ENCODE measurements around the gene SH3BP5L. TPM values are rescaled to one million over a fixed set of nuclear protein-coding genes. Genes with fewer than 3 reads are reported as not detected.

The SH3BP5L gene
- total and polyA plus RNA-seq, 2 of the 4 experiments (the other 2 are of a cell fraction): 23.3 to 35.9 TPM

GRCh38 chr1:248858891-248859889 lies 33.5 kb upstream of the SH3BP5L start, which contains the start of gene ZNF692:
Gene ZNF692 (minus strand): TSS chr1:248859085. CDS start chr1:248858309, 776 bp downstream.
- H3K14ac ChIP-seq (replicated peaks; ENCODE audit: low read depth, low read length): peak within 1 kb of the TSS; percentile 99
- POLR2A ChIA-PET (ENCODE audit: unreplicated experiment): interaction anchor here (0.9 kb wide), 1 partner anchor 20 kb away, joined by 4 read pairs; no protein-coding TSS in a partner anchor
- H3K9me1 ChIP-seq (ENCODE audit: insufficient read depth, low read length): peaks cover 18% of the 10 kb centered on the region; the same call in 1 of the 2 replicates

More at GRCh38 chr1:248858891-248859889, 33.5 kb upstream of the SH3BP5L start, which contains the start of gene ZNF692:
- TF ChIP-seq, protein P1, sequence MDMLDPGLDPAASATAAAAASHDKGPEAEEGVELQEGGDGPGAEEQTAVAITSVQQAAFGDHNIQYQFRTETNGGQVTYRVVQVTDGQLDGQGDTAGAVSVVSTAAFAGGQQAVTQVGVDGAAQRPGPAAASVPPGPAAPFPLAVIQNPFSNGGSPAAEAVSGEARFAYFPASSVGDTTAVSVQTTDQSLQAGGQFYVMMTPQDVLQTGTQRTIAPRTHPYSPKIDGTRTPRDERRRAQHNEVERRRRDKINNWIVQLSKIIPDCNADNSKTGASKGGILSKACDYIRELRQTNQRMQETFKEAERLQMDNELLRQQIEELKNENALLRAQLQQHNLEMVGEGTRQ (IDR thresholded peaks at IDR 0.05; ENCODE audit: low read depth, low read length): no peak
- TF ChIP-seq RFX5 (IDR thresholded peaks at IDR 0.05; ENCODE audit: low read depth, low read length): peak; percentile 31; the same call in 1 of the 2 replicates
- peak; percentile 97 for TF ChIP-seq MAZ (IDR thresholded peaks at IDR 0.05; ENCODE audit: borderline replicate concordance, low read depth, low read length)
- TF ChIP-seq MXI1 (IDR thresholded peaks at IDR 0.05; ENCODE audit: borderline replicate concordance, low read depth, low read length): peak; percentile 44; the same call in 1 of the 2 replicates
- TF ChIP-seq, protein P2, sequence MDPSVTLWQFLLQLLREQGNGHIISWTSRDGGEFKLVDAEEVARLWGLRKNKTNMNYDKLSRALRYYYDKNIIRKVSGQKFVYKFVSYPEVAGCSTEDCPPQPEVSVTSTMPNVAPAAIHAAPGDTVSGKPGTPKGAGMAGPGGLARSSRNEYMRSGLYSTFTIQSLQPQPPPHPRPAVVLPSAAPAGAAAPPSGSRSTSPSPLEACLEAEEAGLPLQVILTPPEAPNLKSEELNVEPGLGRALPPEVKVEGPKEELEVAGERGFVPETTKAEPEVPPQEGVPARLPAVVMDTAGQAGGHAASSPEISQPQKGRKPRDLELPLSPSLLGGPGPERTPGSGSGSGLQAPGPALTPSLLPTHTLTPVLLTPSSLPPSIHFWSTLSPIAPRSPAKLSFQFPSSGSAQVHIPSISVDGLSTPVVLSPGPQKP (IDR thresholded peaks at IDR 0.05; ENCODE audit: borderline replicate concordance, low read depth, low read length): no peak
- TF ChIP-seq RCOR1 (IDR thresholded peaks at IDR 0.05; ENCODE audit: insufficient replicate concordance, low read length): no peak
- no peak; the same call in 1 of the 2 replicates for TF ChIP-seq POLR2A (IDR thresholded peaks at IDR 0.05; ENCODE audit: low read depth, low read length)
- no peak for TF ChIP-seq SMC3 (IDR thresholded peaks at IDR 0.05; ENCODE audit: low read depth, low read length)
- TF ChIP-seq RAD21 (IDR thresholded peaks at IDR 0.05; ENCODE audit: low read length): no peak
- TF ChIP-seq FOS (IDR thresholded peaks at IDR 0.05; ENCODE audit: low read depth, low read length): no peak
- H2AFZ ChIP-seq (replicated peaks; ENCODE audit: low read length, poor library complexity): peak within 1 kb of the TSS; percentile 96
- peak within 1 kb of the TSS; percentile 94 for H3K4ac ChIP-seq (ENCODE audit: low read depth, low read length)
- H3K18ac ChIP-seq (ENCODE audit: low read depth, low read length): peak within 1 kb of the TSS; percentile 44
- in situ Hi-C loops (cut with MboI; ENCODE audit: low sequenced_read_pairs): no loop called here
- peak within 1 kb of the TSS; percentile 99 for H3K4me2 ChIP-seq (ENCODE audit: low read depth, low read length)
- dilution Hi-C loops (cut with HindIII; ENCODE audit: low sequenced_read_pairs, unreplicated experiment): no loop called here
- H3K9ac ChIP-seq (ENCODE audit: low read depth, low read length): peak within 1 kb of the TSS; percentile 92
- H2BK120ac ChIP-seq (ENCODE audit: low read depth, low read length): peak within 1 kb of the TSS; percentile 60; the same call in 1 of the 2 replicates
- H4K91ac ChIP-seq (ENCODE audit: insufficient read depth, low read depth, low read length): peak within 1 kb of the TSS; percentile 89
- H3K4me3 ChIP-seq (ENCODE audit: insufficient read depth, low read depth, low read length): peak within 1 kb of the TSS; percentile 66
- peak within 1 kb of the TSS; percentile 99 for H2AK9ac ChIP-seq (replicated peaks; ENCODE audit: low read depth, low read length, poor library complexity)
- H4K8ac ChIP-seq (ENCODE audit: low read depth in 2 of 2, low read length in 2 of 2): peak within 1 kb of the TSS; percentile 94 to 99
- H3K56ac ChIP-seq (ENCODE audit: extremely low read depth, insufficient read depth, low read length): peak within 1 kb of the TSS; percentile 55
- H3K79me1 ChIP-seq (ENCODE audit: low read depth in 1 of 2, low read length in 2 of 2): peaks cover 12 to 25% of the 10 kb centered on the region in 2 experiments; a peak in 3 of 4 replicates
- H2BK5ac ChIP-seq (ENCODE audit: low read depth, low read length, poor library complexity, severe bottlenecking): peak within 1 kb of the TSS; percentile 75
- H3K9me3 ChIP-seq (ENCODE audit: control insufficient read depth, insufficient read depth, low read length): no peaks in the 10 kb centered on the region
- peak within 1 kb of the TSS; percentile 95 for H2AK5ac ChIP-seq (ENCODE audit: low read depth, low read length)
- H3K23ac ChIP-seq (ENCODE audit: low read depth, low read length): peak within 1 kb of the TSS; percentile 96
- peak within 1 kb of the TSS; percentile 43 for H2BK20ac ChIP-seq (ENCODE audit: low read depth, low read length)
- peak within 1 kb of the TSS; percentile 36; the same call in 2 of the 3 replicates for H2BK15ac ChIP-seq (ENCODE audit: low read depth, low read length)
- H3K36me3 ChIP-seq (ENCODE audit: control insufficient read depth, insufficient read depth, low read length): peaks cover 10% of the 10 kb centered on the region; the same call in 1 of the 2 replicates
- intact Hi-C loops (cut with micrococcal nuclease): loop anchor here (1.0 kb wide), 1 partner anchor 18 kb away; no protein-coding TSS in a partner anchor
- 1% methylated on average over 25 of the region's 62 CpGs; no CpG with 5 or more reads in 1 of the 2 experiments for WGBS, 2 experiments (ENCODE audit: extremely low coverage in 2 of 2, insufficient read length in 1 of 2)
- no peaks in the 10 kb centered on the region for H4K20me1 ChIP-seq (ENCODE audit: insufficient read depth, low read length)
- H3K27me3 ChIP-seq (ENCODE audit: control insufficient read depth, insufficient read depth, low read length): no peaks in the 10 kb centered on the region
- ATAC-seq (ENCODE audit: low read depth) (peak; percentile 86), DNase-seq (peak; percentile 96)
- peak within 1 kb of the TSS; percentile 78 for H3K27ac ChIP-seq (ENCODE audit: insufficient read depth, low read length)
- BruUV-seq (replicated peaks): no TSS peak
- peaks cover 18% of the 10 kb centered on the region for H3K4me1 ChIP-seq (ENCODE audit: control insufficient read depth, insufficient read depth, low read length)
- CTCF ChIA-PET: interaction anchor here (0.6 to 1.5 kb wide), 3 partner anchors 17 to 48 kb away, joined by 3 to 4 read pairs (median 3); partner anchors contain the start of gene ZNF672
- peak within 1 kb of the TSS; percentile 79 for H4K5ac ChIP-seq (ENCODE audit: low read depth, low read length)

Data from IMR-90 (cell line).